ENCODE data around the gene PRRC2C. TPM values are rescaled to one million over a fixed set of nuclear protein-coding genes. Genes with fewer than 3 reads are reported as not detected.

The PRRC2C gene
- total RNA-seq, 1 donor from 2014 or later: 295 TPM

DNA sequence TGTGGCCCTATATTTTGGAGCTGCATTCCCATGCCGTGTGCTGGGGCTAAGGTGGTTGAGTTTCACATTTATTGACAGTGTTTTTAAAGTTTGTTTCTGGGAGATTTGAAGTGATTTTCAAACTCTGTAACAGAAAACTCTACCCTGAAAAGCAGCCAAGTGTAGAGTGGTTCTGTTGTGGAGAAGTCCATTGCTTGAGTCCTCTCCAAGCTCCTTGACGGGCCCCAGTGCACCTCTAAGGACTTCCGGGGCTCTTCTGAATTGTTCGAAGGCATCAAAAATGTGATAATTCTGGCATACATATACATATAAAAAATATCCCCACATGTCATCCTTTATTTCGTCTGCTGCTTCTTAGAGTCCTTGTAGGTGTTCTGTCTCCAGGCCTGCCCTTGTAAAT lies 141.7 kb downstream of the PRRC2C start:
- Mint-ChIP-seq H3K36me3 (ENCODE audit: low read depth) (no peaks in the 10 kb centered on the region), H3K9me3 (no peaks in the 10 kb centered on the region), H3K27me3 (ENCODE audit: insufficient read depth) (peaks cover 2% of the 10 kb centered on the region), H3K4me1 (ENCODE audit: low read depth) (no peaks in the 10 kb centered on the region), H3K27ac (no peak overlapping the region), H3K4me3 (no peak overlapping the region)
- DNase-seq (ENCODE audit: low spot score): no peak
- intact Hi-C loops (cut with micrococcal nuclease): no loop called here

DNA sequence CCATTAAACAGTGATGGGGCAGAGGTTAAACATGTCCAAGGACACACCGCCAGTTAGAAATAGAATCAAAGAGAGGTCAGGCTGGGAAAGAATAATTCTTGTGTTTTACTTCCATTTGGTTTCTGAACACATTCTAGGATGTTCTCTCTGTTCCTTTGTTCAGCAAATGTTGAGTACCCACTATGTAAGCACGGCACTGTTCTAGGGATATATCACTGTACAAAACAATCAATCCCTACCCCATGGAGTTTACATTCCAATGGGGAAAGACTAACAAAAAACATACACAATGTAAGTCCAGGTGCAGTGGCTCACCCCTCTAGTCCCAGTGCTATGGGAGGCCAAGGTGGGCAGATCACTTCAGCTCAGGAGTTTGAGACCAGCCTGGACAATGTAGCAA lies 142.9 kb downstream of the PRRC2C start:
- Mint-ChIP-seq H3K9me3 (no peaks in the 10 kb centered on the region), H3K27ac (no peak overlapping the region), H3K4me1 (ENCODE audit: low read depth) (no peaks in the 10 kb centered on the region), H3K27me3 (ENCODE audit: insufficient read depth) (peaks cover 2% of the 10 kb centered on the region), H3K4me3 (no peak overlapping the region), H3K36me3 (ENCODE audit: low read depth) (no peaks in the 10 kb centered on the region)
- intact Hi-C loops (cut with micrococcal nuclease): no loop called here
- no peak for DNase-seq (ENCODE audit: low spot score)

GRCh38 chr1:171635661-171636060 lies 150.3 kb downstream of the PRRC2C start:
- no peak for DNase-seq (ENCODE audit: low spot score)
- Mint-ChIP-seq H3K9me3 (no peaks in the 10 kb centered on the region), H3K4me1 (ENCODE audit: low read depth) (no peaks in the 10 kb centered on the region), H3K4me3 (no peak overlapping the region), H3K27ac (no peak overlapping the region), H3K27me3 (ENCODE audit: insufficient read depth) (peaks cover 5% of the 10 kb centered on the region), H3K36me3 (ENCODE audit: low read depth) (no peaks in the 10 kb centered on the region)
- intact Hi-C loops (cut with micrococcal nuclease): no loop called here

- Mint-ChIP-seq H3K27me3 (ENCODE audit: insufficient read depth) (peaks cover 5% of the 10 kb centered on the region), H3K27ac (no peak overlapping the region), H3K4me3 (no peak overlapping the region), H3K9me3 (no peaks in the 10 kb centered on the region), H3K4me1 (ENCODE audit: low read depth) (no peaks in the 10 kb centered on the region), H3K36me3 (ENCODE audit: low read depth) (no peaks in the 10 kb centered on the region)
- DNase-seq (ENCODE audit: low spot score): no peak
- intact Hi-C loops (cut with micrococcal nuclease): no loop called here
Measured at GRCh38 chr1:171636141-171636540, 150.8 kb downstream of the PRRC2C start.

DNA sequence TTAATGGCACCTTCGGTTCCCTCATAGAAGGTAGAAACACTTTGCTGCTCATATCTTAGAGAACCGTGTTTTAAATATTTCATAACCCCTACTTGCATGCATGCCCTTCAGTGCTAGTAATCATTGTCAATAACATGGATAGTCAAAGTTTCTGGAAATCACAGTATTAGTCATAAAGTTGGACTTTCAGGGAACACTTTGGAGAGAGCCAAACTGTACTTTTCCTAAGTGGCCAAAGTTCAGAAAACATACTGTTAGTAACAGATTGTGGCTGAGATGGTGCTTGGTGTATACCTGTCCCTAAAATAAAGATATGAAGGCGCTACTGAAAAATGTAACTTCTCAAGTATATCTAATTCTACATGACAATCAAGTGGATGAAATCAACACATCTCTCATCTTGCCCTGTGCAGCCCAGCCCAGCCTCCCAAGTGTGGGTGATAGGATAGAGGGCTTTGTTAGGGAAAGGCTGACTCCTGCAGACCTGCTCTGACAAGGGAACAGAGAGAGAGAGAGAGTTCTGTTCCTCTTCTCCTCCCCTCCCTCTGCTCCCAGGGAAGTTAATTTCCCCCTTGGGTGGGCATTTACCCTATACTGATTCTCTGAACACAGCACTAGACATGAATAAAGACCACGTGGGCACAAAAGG lies 152.7 kb downstream of the PRRC2C start:
- Mint-ChIP-seq H3K27me3 (ENCODE audit: insufficient read depth) (peaks cover 7% of the 10 kb centered on the region), H3K4me3 (no peak overlapping the region), H3K4me1 (ENCODE audit: low read depth) (no peaks in the 10 kb centered on the region), H3K36me3 (ENCODE audit: low read depth) (no peaks in the 10 kb centered on the region), H3K27ac (no peak overlapping the region), H3K9me3 (no peaks in the 10 kb centered on the region)
- DNase-seq (ENCODE audit: low spot score): no peak
- intact Hi-C loops (cut with micrococcal nuclease): no loop called here

DNA sequence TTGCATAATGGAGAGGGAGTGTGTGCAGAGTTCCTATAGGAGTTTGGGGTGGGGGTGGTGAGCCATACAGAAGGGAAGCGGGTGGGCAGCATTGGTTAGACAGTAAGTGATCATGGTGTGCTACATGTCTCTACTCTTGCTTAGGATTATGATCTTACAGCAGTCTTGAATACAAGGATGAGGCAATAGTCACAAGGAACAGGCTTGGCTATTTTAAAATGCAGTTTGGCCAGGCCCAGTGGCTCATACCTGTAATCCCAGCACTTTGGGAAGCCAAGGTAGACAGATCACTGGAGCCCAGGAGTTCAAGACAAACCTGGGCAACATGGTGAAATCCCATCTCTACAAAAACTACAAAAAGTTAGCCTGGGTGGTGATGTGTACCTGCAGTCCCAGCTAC lies 154.9 kb downstream of the PRRC2C start:
- DNase-seq (ENCODE audit: low spot score): no peak
- H3K4me3 Mint-ChIP-seq: no peak overlapping the region
- H3K27me3 Mint-ChIP-seq (ENCODE audit: insufficient read depth): peaks cover 11% of the 10 kb centered on the region
- H3K4me1 Mint-ChIP-seq (ENCODE audit: low read depth): peaks cover 7% of the 10 kb centered on the region
- intact Hi-C loops (cut with micrococcal nuclease): no loop called here
- no peaks in the 10 kb centered on the region for H3K9me3 Mint-ChIP-seq
- H3K27ac Mint-ChIP-seq: no peak overlapping the region
- no peaks in the 10 kb centered on the region for H3K36me3 Mint-ChIP-seq (ENCODE audit: low read depth)

DNA sequence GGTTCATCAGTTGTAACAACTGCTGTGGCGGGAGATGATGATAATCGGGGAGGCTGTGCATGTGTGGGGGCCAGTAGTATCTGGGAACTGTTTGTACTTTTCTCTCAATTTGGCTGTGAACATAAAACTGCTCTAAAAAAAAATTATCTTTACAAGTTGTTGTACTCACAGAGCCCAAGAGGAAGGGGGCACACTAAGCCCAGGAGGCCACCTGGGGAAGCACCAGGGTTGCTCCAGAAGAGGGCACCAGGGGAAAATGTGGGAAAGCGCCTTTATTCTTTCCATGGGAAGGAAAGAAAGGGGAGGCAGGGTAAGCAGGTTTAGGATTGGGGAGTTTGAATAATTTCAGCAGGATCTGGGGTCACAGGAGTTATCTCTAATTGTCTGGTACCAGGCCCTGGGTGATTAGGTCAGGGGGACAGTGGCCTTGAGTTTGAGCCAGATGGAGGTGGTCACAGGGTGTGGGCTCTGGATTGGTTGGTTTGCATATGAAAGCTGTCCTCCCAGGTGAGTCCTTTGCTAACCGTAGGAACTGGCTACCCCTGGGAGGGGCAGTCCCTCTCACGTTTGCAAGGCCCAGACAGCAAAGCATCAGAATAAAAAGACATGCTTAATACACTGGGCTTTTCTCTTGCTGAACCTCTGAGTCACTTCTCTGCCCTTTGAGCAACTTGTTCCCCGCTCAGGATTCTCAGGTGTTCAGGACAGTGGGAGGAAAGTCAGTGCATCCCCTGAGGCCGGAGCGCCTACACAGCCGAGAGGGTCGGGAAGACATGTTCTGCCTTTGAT lies 155.9 kb downstream of the PRRC2C start:
- Mint-ChIP-seq H3K36me3 (ENCODE audit: low read depth) (no peaks in the 10 kb centered on the region), H3K4me1 (ENCODE audit: low read depth) (peaks cover 10% of the 10 kb centered on the region), H3K4me3 (no peak overlapping the region), H3K27me3 (ENCODE audit: insufficient read depth) (peaks cover 11% of the 10 kb centered on the region), H3K9me3 (no peaks in the 10 kb centered on the region), H3K27ac (no peak overlapping the region)
- no peak for DNase-seq (ENCODE audit: low spot score)
- intact Hi-C loops (cut with micrococcal nuclease): no loop called here

- intact Hi-C loops (cut with micrococcal nuclease): no loop called here
- peaks cover 10% of the 10 kb centered on the region for H3K4me1 Mint-ChIP-seq (ENCODE audit: low read depth)
Measured at GRCh38 chr1:171642197-171642596, 156.9 kb downstream of the PRRC2C start.

More at GRCh38 chr1:171642197-171642596, 156.9 kb downstream of the PRRC2C start:
- Mint-ChIP-seq H3K9me3 (no peaks in the 10 kb centered on the region), H3K4me3 (no peak overlapping the region), H3K36me3 (ENCODE audit: low read depth) (no peaks in the 10 kb centered on the region), H3K27me3 (ENCODE audit: insufficient read depth) (peaks cover 11% of the 10 kb centered on the region), H3K27ac (no peak overlapping the region)
- no peak for DNase-seq (ENCODE audit: low spot score)

Other genes starting within 250 kb of the PRRC2C start
- gene FMO1, start 237.0 kb upstream of the PRRC2C start, total RNA-seq: not detected in 2 replicates
- 0.39 and 1.5 TPM in 2 replicates for gene FMO4, start 171.3 kb upstream of the PRRC2C start, total RNA-seq
- 0.08 and 0.10 TPM in 2 replicates for gene MYOCOS, start 136.7 kb downstream of the PRRC2C start, total RNA-seq
- gene MYOC, start 167.2 kb downstream of the PRRC2C start, total RNA-seq: not detected in 2 replicates